Sigmoid colon (tissue), 3 donors: ENCODE measurements around the gene TRAF3IP1.

ENCODE experiments used
- CTCF ChIP-seq, 4 experiments: fragments of 450-650 bp in 3 of 4; fragments of 200-600 bp in 1 of 4; IDR thresholded peaks; one replicate each; pipeline ENCODE4 v1.5.1; 2016 to 2019; ENCODE audit warnings: antibody characterized with exemption in 4 of 4, mild to moderate bottlenecking in 3 of 4, moderate library complexity in 2 of 4
- POLR2A ChIP-seq, 2 donors: fragments of 450-650 bp; IDR thresholded peaks; one replicate each; pipeline ENCODE4 v1.6.1; 2016; ENCODE audit warnings: antibody characterized with exemption in 2 of 2, mild to moderate bottlenecking in 2 of 2, moderate library complexity in 2 of 2

GRCh38 chr2:238290715-238291549 is 29.4 kb upstream of the TRAF3IP1 start:
- no peak for TF ChIP-seq CTCF (IDR thresholded peaks at IDR 0.05)
- TF ChIP-seq POLR2A (IDR thresholded peaks at IDR 0.05): no peak
